HG02885 (cell line): ENCODE data around the gene PTPRE.

ENCODE experiments used
- ATAC-seq: cut with Tn5 transposase; IDR thresholded peaks from one replicate; pipeline ENCODE4 v1.9.1; 2021; ENCODE audit warnings: mild to moderate bottlenecking; ENCODE audit not compliant: unreplicated experiment, poor library complexity

PTPRE gene

GRCh38 chr10:127906548-127907377, at the start of gene PTPRE:
Gene PTPRE, plus strand, starts transcription at chr10:127907103. Its CDS starts 133,779 bp downstream, at chr10:128040882.
- peak; percentile 88 for ATAC-seq

GRCh38 chr10:127860592-127860991, 46.3 kb upstream of the PTPRE start:
- no peak for ATAC-seq

GRCh38 chr10:127863231-127863825, 43.6 kb upstream of the PTPRE start:
- no peak for ATAC-seq

DNA sequence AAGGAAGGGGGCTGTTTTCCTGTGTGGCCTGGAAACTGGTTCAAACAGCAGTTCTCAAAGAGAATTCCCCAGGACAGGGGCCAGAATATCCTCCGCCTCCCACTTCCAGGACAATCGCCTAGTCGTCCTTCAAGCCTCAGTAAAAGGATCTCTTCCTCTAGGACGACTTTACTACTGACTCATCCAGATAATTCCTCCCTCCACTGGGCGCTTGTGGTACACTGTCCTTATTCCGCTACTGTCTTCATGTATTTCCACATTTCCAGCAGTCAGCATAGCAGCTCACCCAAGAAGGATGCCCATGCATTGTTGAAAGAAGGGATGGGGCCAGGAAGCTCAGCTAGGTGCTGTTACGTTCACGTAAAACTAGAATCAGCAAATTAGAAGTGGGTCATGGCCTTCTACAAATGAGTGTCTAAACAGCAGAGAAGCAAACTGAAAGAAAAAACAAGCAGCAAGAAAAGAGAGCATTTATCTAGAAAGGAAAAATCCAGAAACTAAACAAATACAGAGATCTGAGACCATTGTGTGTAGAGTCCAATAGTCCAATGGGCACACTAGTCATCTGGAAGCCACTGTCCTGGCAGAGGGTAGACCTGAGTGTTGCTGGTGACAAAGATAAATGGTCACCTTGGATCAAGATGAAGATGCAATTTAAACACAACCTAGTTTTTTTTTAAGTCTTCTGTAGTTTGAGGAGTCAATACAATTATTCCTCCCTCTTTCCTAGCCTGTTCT, 40.5 kb upstream of the PTPRE start:
- no peak for ATAC-seq

- ATAC-seq: no peak
These were observed 39.1 kb upstream of the PTPRE start for GRCh38 chr10:127867805-127868204.

- no peak for ATAC-seq
These were observed 37.6 kb upstream of the PTPRE start for GRCh38 chr10:127869329-127869728.

DNA sequence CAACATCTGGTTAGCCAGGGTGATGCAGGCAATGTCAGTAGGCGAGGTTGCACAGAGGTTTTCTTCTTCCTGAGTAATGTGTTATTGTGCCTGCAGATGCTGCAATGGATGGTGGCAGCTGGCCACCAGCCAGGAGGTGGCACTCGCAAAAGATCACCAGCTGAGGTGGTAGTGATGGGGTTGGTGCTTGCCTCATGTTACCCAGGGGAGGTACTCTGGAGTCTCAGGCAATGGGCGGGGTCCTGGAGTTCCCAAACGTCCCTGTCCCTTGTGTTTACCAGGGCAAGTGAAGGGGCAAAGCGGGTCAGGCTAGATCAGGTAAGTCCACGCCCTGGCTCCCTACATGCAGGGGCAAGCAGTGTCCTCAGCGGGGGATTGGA, 35.3 kb upstream of the PTPRE start:
- no peak for ATAC-seq

DNA sequence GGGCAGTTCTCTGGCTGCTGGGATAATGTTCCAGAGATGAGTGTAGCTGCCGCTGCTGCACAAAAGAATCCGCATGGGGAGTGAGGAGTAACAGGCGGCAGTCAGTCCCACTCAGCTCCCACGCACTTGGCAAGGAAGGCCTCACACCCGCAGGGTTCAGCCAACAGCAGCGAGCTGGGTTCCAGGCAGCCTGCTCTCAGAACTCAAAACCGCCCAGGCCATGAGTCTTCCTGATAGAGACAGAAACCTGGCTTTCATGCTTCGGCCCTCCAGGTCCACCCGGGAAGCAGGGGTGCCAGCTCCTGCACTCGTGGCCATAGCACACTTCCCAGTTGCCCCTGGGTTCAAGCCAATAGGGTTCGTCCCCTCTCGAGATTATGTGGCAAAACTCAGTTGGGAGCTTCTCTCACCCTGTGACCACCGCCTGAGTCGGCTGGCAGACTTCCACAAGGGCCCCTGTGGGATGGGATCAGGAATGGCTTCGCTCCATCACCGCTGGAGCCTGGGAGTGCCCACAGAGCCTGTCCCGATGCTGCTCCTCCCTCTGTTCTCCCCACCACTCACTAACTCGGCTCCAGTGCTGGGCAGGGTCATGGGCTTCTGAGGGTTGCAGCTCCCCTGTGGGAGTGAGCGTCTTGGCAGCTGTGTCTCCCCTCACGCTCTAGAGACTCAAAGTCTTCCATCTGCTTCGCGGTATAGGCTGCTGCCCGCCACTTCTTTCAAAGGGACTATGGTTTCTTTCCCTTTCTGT, 34.7 kb upstream of the PTPRE start:
- ATAC-seq: no peak

DNA sequence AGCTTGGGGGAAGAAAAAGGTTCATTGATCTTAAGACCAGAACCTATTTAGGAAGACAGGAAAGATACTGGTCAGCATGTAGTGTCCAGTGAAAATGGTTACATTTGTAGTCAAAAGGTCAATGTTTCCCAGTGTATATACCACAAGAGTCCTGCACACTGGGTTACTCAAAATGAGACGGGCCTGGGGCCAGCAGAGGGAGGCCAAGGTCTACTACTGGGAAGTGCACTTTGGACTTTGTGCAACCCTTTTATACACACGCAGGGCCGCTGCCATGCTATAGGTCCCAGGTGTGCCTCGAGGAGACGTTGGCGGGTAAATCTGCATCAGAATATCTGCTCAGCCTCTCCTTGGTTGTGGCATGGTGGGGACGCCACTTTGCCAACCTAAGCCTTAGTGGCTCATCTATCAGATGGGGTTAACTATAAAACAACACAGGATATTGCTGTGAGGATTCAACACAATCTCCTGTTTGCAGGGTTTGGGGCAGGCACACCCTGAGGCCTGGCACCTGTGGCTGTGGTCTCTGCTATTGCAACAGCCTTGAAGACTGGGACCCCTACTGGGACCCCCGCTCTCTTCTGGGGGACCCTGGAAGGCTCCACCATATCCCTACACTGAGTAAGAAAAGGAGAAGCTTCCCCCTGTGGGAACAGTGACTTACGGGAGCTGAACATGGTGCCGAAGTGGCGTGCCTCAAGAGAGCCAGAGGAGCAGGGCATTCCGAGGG, 33.9 kb upstream of the PTPRE start:
- no peak for ATAC-seq

DNA sequence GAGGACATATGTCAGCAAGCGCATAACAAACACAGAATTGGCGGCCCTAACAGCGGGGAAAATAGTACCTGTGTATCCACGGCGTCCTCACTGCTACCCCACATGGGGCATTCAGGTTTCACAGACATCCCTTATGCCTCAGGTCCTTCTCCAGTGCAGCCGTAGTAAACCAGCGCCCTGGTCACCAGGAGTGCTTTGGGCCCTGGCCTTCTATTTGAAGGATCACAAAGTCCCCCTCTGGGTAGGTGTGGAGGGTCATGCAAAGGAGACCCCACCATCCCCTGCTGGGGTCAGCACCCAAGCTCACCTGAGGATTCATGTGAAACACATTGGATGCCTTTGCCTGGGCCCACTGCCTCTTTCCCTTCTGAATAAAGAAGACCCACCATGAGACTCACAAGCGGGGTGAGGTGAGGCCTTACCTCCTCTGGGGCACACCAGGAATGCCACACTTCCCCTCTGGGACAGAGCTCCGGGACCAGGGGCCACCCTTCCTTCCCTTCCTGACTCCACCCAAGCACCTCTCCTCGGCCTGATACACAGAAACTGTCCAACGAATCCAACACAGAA, 32.9 kb upstream of the PTPRE start:
- no peak for ATAC-seq

- no peak for ATAC-seq
These were observed 32.0 kb upstream of the PTPRE start for GRCh38 chr10:127874671-127875448.

GRCh38 chr10:127875449-127875765, 31.5 kb upstream of the PTPRE start:
- no peak for ATAC-seq

DNA sequence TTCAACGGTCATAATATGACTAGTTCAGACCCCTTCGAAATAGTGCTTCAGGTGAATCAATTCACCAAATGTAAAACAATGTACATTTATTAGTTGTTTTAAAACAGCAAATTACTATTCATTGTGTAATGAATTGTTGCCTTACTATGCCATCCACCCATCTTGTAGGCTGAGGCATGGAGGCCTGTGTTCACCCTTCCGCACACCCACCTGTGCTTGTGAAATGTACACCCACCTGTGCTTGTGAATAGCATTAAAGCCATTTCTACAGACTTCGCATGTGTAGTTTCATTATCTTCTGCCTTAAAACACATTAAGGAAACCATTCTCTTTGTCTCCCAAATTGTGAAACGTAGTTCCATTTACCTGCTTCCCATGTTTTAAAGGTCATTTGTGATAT, 31.0 kb upstream of the PTPRE start:
- ATAC-seq: no peak

GRCh38 chr10:127877116-127877515, 29.8 kb upstream of the PTPRE start:
- ATAC-seq: no peak

GRCh38 chr10:127877699-127878098, 29.2 kb upstream of the PTPRE start:
- ATAC-seq: no peak

- no peak for ATAC-seq
These were observed 28.3 kb upstream of the PTPRE start for GRCh38 chr10:127878475-127879055.

GRCh38 chr10:127880557-127880956, 26.3 kb upstream of the PTPRE start:
- ATAC-seq: no peak

DNA sequence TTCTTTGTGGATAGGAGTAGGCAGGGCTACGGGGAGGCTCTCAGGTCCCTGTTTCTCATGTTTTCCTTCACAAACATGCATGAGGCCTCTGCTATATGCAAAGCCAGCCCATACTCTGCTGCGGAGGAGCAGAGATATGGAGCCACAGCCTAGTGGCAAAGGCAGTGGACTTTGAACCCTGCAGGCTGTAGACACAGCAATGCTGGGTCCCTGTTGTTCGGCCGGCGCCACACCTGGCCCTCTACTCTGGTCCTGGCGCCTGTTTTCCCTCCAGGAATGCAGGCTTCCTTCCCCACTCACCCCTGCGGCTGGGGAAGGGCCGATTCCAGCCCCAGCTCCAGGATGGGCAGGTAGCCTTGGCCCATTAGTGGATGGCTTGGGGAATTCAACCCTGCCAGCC, 25.6 kb upstream of the PTPRE start:
- no peak for ATAC-seq

GRCh38 chr10:127882391-127882790, 24.5 kb upstream of the PTPRE start:
- ATAC-seq: no peak
